ENCODE results near the gene TMEM100. TPM values are rescaled to one million over a fixed set of nuclear protein-coding genes. Genes with fewer than 3 reads are reported as not detected.

Gene TMEM100
- total and polyA plus RNA-seq, 2 donors (not counting 3 experiments of a cell fraction or from before 2014, with no cell fraction given), result not detected

- FAIRE-seq (no peak), DNase-seq (ENCODE audit: low read depth, low spot score) (no peak)
- dilution Hi-C loops (cut with MboI; ENCODE audit: extremely low pct_ligation_motif_present, low sequenced_read_pairs), result no loop called here
- H4K20me1 ChIP-seq (replicated peaks; ENCODE audit: control insufficient read depth, extremely low read depth, insufficient read depth, low read length), result no peaks in the 10 kb centered on the region
- no peak overlapping the region for H3K27ac ChIP-seq (ENCODE audit: insufficient read depth, low read depth, low read length)
- TF ChIP-seq FOS (IDR thresholded peaks at IDR 0.05; ENCODE audit: borderline replicate concordance, insufficient read depth, low read length), result no peak
- TF ChIP-seq EZH2 (IDR thresholded peaks at IDR 0.05; ENCODE audit: borderline replicate concordance, low read depth, low read length, severe bottlenecking), result no peak
- ChIA-PET CTCF (interaction anchor here (1.0 to 6.3 kb wide), 4 partner anchors 11 to 197 kb away, joined by 4 to 45 read pairs (median 24); no protein-coding TSS in a partner anchor), POLR2A (no interaction called here)
- no peaks in the 10 kb centered on the region for H3K36me3 ChIP-seq (ENCODE audit: control insufficient read depth in 2 of 2, extremely low read depth in 1 of 2, insufficient read depth in 2 of 2, low read length in 2 of 2)
- H3K4me1 ChIP-seq (ENCODE audit: control insufficient read depth, extremely low read depth, insufficient read depth, low read length), result peaks cover 8% of the 10 kb centered on the region
- BruUV-seq (replicated peaks), result no TSS peak
- H3K27me3 ChIP-seq (ENCODE audit: control insufficient read depth in 2 of 2, insufficient read depth in 2 of 2, low read length in 2 of 2), result peaks cover 0 to 4% of the 10 kb centered on the region in 2 experiments
- intact Hi-C loops (cut with micrococcal nuclease), result no loop called here
- no peak overlapping the region for H2AFZ ChIP-seq (ENCODE audit: low read depth, low read length)
- H3K4me3 ChIP-seq (replicated peaks in 1 of 3; ENCODE audit: insufficient read depth in 1 of 3, low read depth in 1 of 3, low read length in 3 of 3), result no peak overlapping the region
- no peak overlapping the region for H3K9ac ChIP-seq (replicated peaks; ENCODE audit: extremely low read depth, insufficient read depth, low read length)
- no peaks in the 10 kb centered on the region for H3K9me3 ChIP-seq (replicated peaks; ENCODE audit: control insufficient read depth, insufficient read depth, low read length)
- H3K9me1 ChIP-seq (replicated peaks; ENCODE audit: control insufficient read depth, extremely low read depth, insufficient read depth, low read length), result no peaks in the 10 kb centered on the region
- H3K79me2 ChIP-seq (ENCODE audit: control insufficient read depth, insufficient read depth, low read length), result no peaks in the 10 kb centered on the region
- H3K4me2 ChIP-seq (ENCODE audit: insufficient read depth, low read length), result no peak overlapping the region
Observed at GRCh38 chr17:55723488-55723848, 804 bp upstream of the TMEM100 start.

- Histone ChIP-seq H3K79me2 (ENCODE audit: control insufficient read depth, insufficient read depth, low read length) (no peaks in the 10 kb centered on the region), H3K27ac (ENCODE audit: insufficient read depth, low read depth, low read length) (no peak overlapping the region), H4K20me1 (replicated peaks; ENCODE audit: control insufficient read depth, extremely low read depth, insufficient read depth, low read length) (no peaks in the 10 kb centered on the region), H3K9me1 (replicated peaks; ENCODE audit: control insufficient read depth, extremely low read depth, insufficient read depth, low read length) (no peaks in the 10 kb centered on the region), H3K36me3 (ENCODE audit: control insufficient read depth in 2 of 2, extremely low read depth in 1 of 2, insufficient read depth in 2 of 2, low read length in 2 of 2) (no peaks in the 10 kb centered on the region), H3K4me2 (ENCODE audit: insufficient read depth, low read length) (peak overlapping the region; percentile 63), H2AFZ (ENCODE audit: low read depth, low read length) (no peak overlapping the region), H3K4me1 (ENCODE audit: control insufficient read depth, extremely low read depth, insufficient read depth, low read length) (peaks cover 8% of the 10 kb centered on the region), H3K4me3 (replicated peaks in 1 of 3; ENCODE audit: insufficient read depth in 1 of 3, low read depth in 1 of 3, low read length in 3 of 3) (no peak overlapping the region), H3K27me3 (ENCODE audit: control insufficient read depth in 2 of 2, insufficient read depth in 2 of 2, low read length in 2 of 2) (peaks cover 0 to 4% of the 10 kb centered on the region in 2 experiments), H3K9me3 (replicated peaks; ENCODE audit: control insufficient read depth, insufficient read depth, low read length) (no peaks in the 10 kb centered on the region), H3K9ac (replicated peaks; ENCODE audit: extremely low read depth, insufficient read depth, low read length) (no peak overlapping the region)
- FAIRE-seq (no peak), DNase-seq (ENCODE audit: low read depth, low spot score) (no peak)
- TF ChIP-seq FOS (IDR thresholded peaks at IDR 0.05; ENCODE audit: borderline replicate concordance, insufficient read depth, low read length) (no peak), MYC (IDR thresholded peaks at IDR 0.05; ENCODE audit: low read depth, low read length) (no peak), EZH2 (IDR thresholded peaks at IDR 0.05; ENCODE audit: borderline replicate concordance, low read depth, low read length, severe bottlenecking) (no peak), POLR2A (IDR thresholded peaks at IDR 0.05; ENCODE audit: low read depth, low read length) (no peak), MAX (IDR thresholded peaks at IDR 0.05; ENCODE audit: insufficient read depth, insufficient read length) (no peak), GATA2 (IDR thresholded peaks at IDR 0.05; ENCODE audit: insufficient read depth, insufficient read length, low read depth, low read length) (no peak), CTCF (IDR thresholded peaks at IDR 0.05; ENCODE audit: extremely low read depth in 1 of 2, insufficient read depth in 1 of 2, low read depth in 1 of 2, low read length in 2 of 2) (no peak), JUN (IDR thresholded peaks at IDR 0.05; ENCODE audit: borderline replicate concordance, insufficient read depth, insufficient read length, low read depth) (no peak), POLR2AphosphoS5 (IDR thresholded peaks at IDR 0.05; ENCODE audit: insufficient read depth, low read depth, low read length) (no peak)
- dilution Hi-C loops (cut with MboI; ENCODE audit: extremely low pct_ligation_motif_present, low sequenced_read_pairs), result no loop called here
- ChIA-PET CTCF (interaction anchor here (1.0 to 6.3 kb wide), 11 partner anchors 9 to 598 kb away, joined by 3 to 45 read pairs (median 5); partner anchors contain the start of gene PCTP), POLR2A (no interaction called here)
- BruUV-seq (replicated peaks), result no TSS peak
- intact Hi-C loops (cut with micrococcal nuclease), result no loop called here
Observed at GRCh38 chr17:55722016-55722736, 488 bp downstream of the TMEM100 start.

All from endothelial cell of umbilical vein (primary cell).